GM18526 (cell line): Measurements from ENCODE around the gene PRLR.

Experiments used
- POLR2A ChIP-seq: IDR thresholded peaks from 3 replicates; pipeline ENCODE4 v1.6.1; 2011; ENCODE audit not compliant: insufficient read length; ENCODE audit errors: extremely low read depth

The PRLR gene

GRCh38 chr5:35003018-35003957, 227.0 kb downstream of the PRLR start:
- no peak for TF ChIP-seq POLR2A

GRCh38 chr5:35002459-35002858, 227.8 kb downstream of the PRLR start:
- no peak for TF ChIP-seq POLR2A

GRCh38 chr5:35001842-35002241, 228.4 kb downstream of the PRLR start:
- no peak for TF ChIP-seq POLR2A
